SK-N-SH treated with all-trans-retinoic acid at 6 μM for 48 hours (cell line): ENCODE data around the gene CCDC187.
"Not testable (repeated sequence)": the region's sequence is repeated elsewhere in the genome, so short reads cannot be mapped to it uniquely, and the experiment has no call there.

Experiments
- ATAC-seq: fragments of 200-7000 bp; cut with Tn5 transposase; 3 replicates; pipeline ENCODE4 v1.9.1; 2020; ENCODE audit warnings: mild to moderate bottlenecking, moderate library complexity
- BACH2 ChIP-seq: fragments of 250-450 bp; sonication (Bioruptor Pico); IDR thresholded peaks from 2 replicates; pipeline ENCODE4 v1.9.0; 2021; ENCODE audit warnings: mild to moderate bottlenecking, borderline replicate concordance
- CREB5 ChIP-seq: fragments of 250-450 bp; sonication (Bioruptor Pico); IDR thresholded peaks from 2 replicates; pipeline ENCODE4 v1.5.1; 2020; ENCODE audit warnings: low read depth, mild to moderate bottlenecking, moderate library complexity
- CSRNP3 ChIP-seq: fragments of 250-450 bp; sonication (Bioruptor Pico); IDR thresholded peaks from 2 replicates; pipeline ENCODE4 v1.5.1; 2021; ENCODE audit warnings: mild to moderate bottlenecking, moderate library complexity
- GLIS3 ChIP-seq: fragments of 250-450 bp; sonication (Bioruptor Pico); IDR thresholded peaks from 2 replicates; pipeline ENCODE4 v1.5.0; 2020; ENCODE audit warnings: mild to moderate bottlenecking, moderate library complexity
- ISL1 ChIP-seq: fragments of 250-450 bp; sonication (Bioruptor Pico); IDR thresholded peaks from 2 replicates; pipeline ENCODE4 v2.1.2; 2022; ENCODE audit warnings: mild to moderate bottlenecking, moderate library complexity
- OSR1 ChIP-seq: fragments of 250-450 bp; sonication (Bioruptor Pico); IDR thresholded peaks from 2 replicates; pipeline ENCODE4 v1.8.0; 2022; ENCODE audit warnings: moderate library complexity, mild to moderate bottlenecking, inconsistent platforms
- PATZ1 ChIP-seq: fragments of 250-450 bp; sonication (Bioruptor Pico); IDR thresholded peaks from 2 replicates; pipeline ENCODE4 v1.8.0; 2020; ENCODE audit warnings: mild to moderate bottlenecking, moderate library complexity, borderline replicate concordance
- POU6F1 ChIP-seq: fragments of 250-450 bp; sonication (Bioruptor Pico); IDR thresholded peaks from 2 replicates; pipeline ENCODE4 v1.8.0; 2021; ENCODE audit warnings: low read depth, mild to moderate bottlenecking, moderate library complexity, borderline replicate concordance
- PPARA ChIP-seq: fragments of 250-450 bp; sonication (Bioruptor Pico); IDR thresholded peaks from 2 replicates; pipeline ENCODE4 v1.5.0; 2020; ENCODE audit warnings: mild to moderate bottlenecking, borderline replicate concordance
- RARB ChIP-seq: fragments of 250-450 bp; sonication (Bioruptor Pico); IDR thresholded peaks from 2 replicates; pipeline ENCODE4 v1.8.0; 2021; ENCODE audit warnings: mild to moderate bottlenecking, moderate library complexity
- SNAI2 ChIP-seq: fragments of 250-450 bp; sonication (Bioruptor Pico); IDR thresholded peaks from 2 replicates; pipeline ENCODE4 v1.5.0; 2020; ENCODE audit warnings: mild to moderate bottlenecking, moderate library complexity
- TCF4 ChIP-seq: fragments of 250-450 bp; sonication (Bioruptor Pico); IDR thresholded peaks from 2 replicates; pipeline ENCODE4 v1.8.0; 2021; ENCODE audit warnings: mild to moderate bottlenecking, moderate library complexity, borderline replicate concordance
- TOX ChIP-seq: fragments of 250-450 bp; sonication (Bioruptor Pico); IDR thresholded peaks from 2 replicates; pipeline ENCODE4 v1.8.0; 2021; ENCODE audit warnings: mild to moderate bottlenecking, moderate library complexity, borderline replicate concordance
- ZC3H10 ChIP-seq: fragments of 250-450 bp; sonication (Bioruptor Pico); IDR thresholded peaks from 2 replicates; pipeline ENCODE4 v1.5.1; 2021; ENCODE audit warnings: mild to moderate bottlenecking, moderate library complexity
- ZFP30 ChIP-seq: fragments of 450-650 bp; formaldehyde crosslinking; IDR thresholded peaks from 2 replicates; pipeline ENCODE4 v1.5.0; 2022; ENCODE audit warnings: mild to moderate bottlenecking, moderate library complexity
- ZNF565 ChIP-seq: fragments of 450-650 bp; formaldehyde crosslinking; conservative IDR thresholded peaks from 2 replicates; pipeline ENCODE4 v1.5.0; 2020; ENCODE audit warnings: low read depth, mild to moderate bottlenecking, moderate library complexity
- ZNF70 ChIP-seq: fragments of 450-650 bp; formaldehyde crosslinking; IDR thresholded peaks from 2 replicates; pipeline ENCODE4 v1.5.0; 2020; ENCODE audit warnings: mild to moderate bottlenecking, moderate library complexity
- ZNF8 ChIP-seq: fragments of 450-650 bp; formaldehyde crosslinking; IDR thresholded peaks from 2 replicates; pipeline ENCODE4 v1.5.0; 2020; ENCODE audit warnings: mild to moderate bottlenecking, moderate library complexity

CCDC187 gene

GRCh38 chr9:136322756-136323330 is 18.9 kb upstream of the CCDC187 start:
- ATAC-seq, result no peak
- no peak for TF ChIP-seq RARB (CRISPR knock-in tag)
- no peak for TF ChIP-seq CREB5 (CRISPR knock-in tag)

- no peak for ATAC-seq
- TF ChIP-seq ISL1 (CRISPR knock-in tag) (no peak), TCF4 (no peak), PATZ1 (CRISPR knock-in tag) (no peak)
- TF ChIP-seq, all 23 proteins: peak for 0
Observed at GRCh38 chr9:136321561-136321960, 17.7 kb upstream of the CCDC187 start.

- not testable (repeated sequence) for ATAC-seq
Observed at GRCh38 chr9:136320972-136321371, 17.1 kb upstream of the CCDC187 start.

GRCh38 chr9:136319955-136320354 is 16.1 kb upstream of the CCDC187 start:
- not testable (repeated sequence) for ATAC-seq
- TF ChIP-seq ZNF8, result peak; percentile 81

- not testable (repeated sequence) for ATAC-seq
Observed at GRCh38 chr9:136319244-136319643, 15.3 kb upstream of the CCDC187 start.

- TF ChIP-seq POU6F1 (CRISPR knock-in tag), result no peak
- no peak for TF ChIP-seq BACH2
- TF ChIP-seq ZNF565 (CRISPR knock-in tag), result no peak
- no peak for TF ChIP-seq TOX (CRISPR knock-in tag)
- ATAC-seq, result no peak
Observed at GRCh38 chr9:136318776-136319241, 14.9 kb upstream of the CCDC187 start.

- ATAC-seq, result no peak
- TF ChIP-seq TCF4 (no peak), CREB5 (CRISPR knock-in tag) (no peak), GLIS3 (CRISPR knock-in tag) (no peak), BACH2 (no peak), ZNF8 (no peak), ZNF70 (CRISPR knock-in tag) (no peak), SNAI2 (CRISPR knock-in tag) (no peak), ZC3H10 (no peak), RARB (CRISPR knock-in tag) (no peak), ZFP30 (CRISPR knock-in tag) (no peak), PATZ1 (CRISPR knock-in tag) (no peak), ISL1 (CRISPR knock-in tag) (no peak), CSRNP3 (CRISPR knock-in tag) (no peak), PPARA (CRISPR knock-in tag) (no peak), OSR1 (CRISPR knock-in tag) (no peak), POU6F1 (CRISPR knock-in tag) (no peak)
Observed at GRCh38 chr9:136318111-136318775, 14.3 kb upstream of the CCDC187 start.
